HepG2 (cell line): ENCODE measurements around the gene RRAS. TPM values are rescaled to one million over a fixed set of nuclear protein-coding genes. Genes with fewer than 3 reads are reported as not detected.
A peak's percentile ranks its signal among the peaks of the same experiment; 100 is the strongest.

Experiments
- CBX1 ChIP-seq: IDR thresholded peaks from one replicate; pipeline ENCODE4 v1.6.1; 2016; ENCODE audit warnings: antibody characterized with exemption, low read depth
- E2F1 ChIP-seq: sonication (generic); formaldehyde crosslinking; IDR thresholded peaks from 2 replicates; pipeline ENCODE4 v1.5.0; 2020; ENCODE audit warnings: missing genetic modification reagents
- ETV6 ChIP-seq: sonication (generic); formaldehyde crosslinking; conservative IDR thresholded peaks from 2 replicates; pipeline ENCODE4 v1.4.0; 2020; ENCODE audit warnings: missing genetic modification reagents
- HNRNPK ChIP-seq: fragments of 200-400 bp; formaldehyde crosslinking; IDR thresholded peaks from 2 replicates; pipeline ENCODE4 v1.6.1; 2018; ENCODE audit warnings: low read length, low read depth, moderate library complexity, mild to moderate bottlenecking; ENCODE audit not compliant: poor library complexity, severe bottlenecking
- KLF11 ChIP-seq: IDR thresholded peaks from 2 replicates; pipeline ENCODE4 v1.6.1; 2016; ENCODE audit warnings: missing compliant biosample characterization
- NFKBIZ ChIP-seq: IDR thresholded peaks from 2 replicates; pipeline ENCODE4 v1.6.1; 2018; ENCODE audit warnings: missing genetic modification reagents, missing compliant biosample characterization
- NFYB ChIP-seq: sonication (generic); formaldehyde crosslinking; IDR thresholded peaks from 2 replicates; pipeline ENCODE4 v1.4.0; 2020; ENCODE audit warnings: missing genetic modification reagents
- RARG ChIP-seq: sonication (generic); formaldehyde crosslinking; IDR thresholded peaks from 2 replicates; pipeline ENCODE4 v1.4.0; 2020; ENCODE audit warnings: low read depth, mild to moderate bottlenecking, missing genetic modification reagents
- RXRA ChIP-seq: sonication (generic); formaldehyde crosslinking; IDR thresholded peaks from 2 replicates; pipeline ENCODE4 v1.5.1; 2020; ENCODE audit warnings: missing genetic modification reagents
- SP2 ChIP-seq: sonication (generic); formaldehyde crosslinking; IDR thresholded peaks from 2 replicates; pipeline ENCODE4 v1.5.1; 2020; ENCODE audit warnings: mild to moderate bottlenecking, missing genetic modification reagents
- TEAD3 ChIP-seq: optimal IDR thresholded peaks from 2 replicates; pipeline ENCODE3; 2016; ENCODE audit warnings: borderline replicate concordance
- TSC22D2 ChIP-seq: sonication (generic); formaldehyde crosslinking; IDR thresholded peaks from 2 replicates; pipeline ENCODE4 v1.5.1; 2020; ENCODE audit warnings: missing genetic modification reagents, mild to moderate bottlenecking, borderline replicate concordance
- ZKSCAN8 ChIP-seq: IDR thresholded peaks from 2 replicates; pipeline ENCODE4 v1.6.1; 2016; ENCODE audit warnings: borderline replicate concordance, missing genetic modification reagents, missing compliant biosample characterization
- ZNF274 ChIP-seq: sonication (generic); formaldehyde crosslinking; IDR thresholded peaks from 2 replicates; pipeline ENCODE4 v1.5.1; 2020; ENCODE audit warnings: mild to moderate bottlenecking, missing genetic modification reagents
- ZNF546 ChIP-seq: sonication (generic); formaldehyde crosslinking; conservative IDR thresholded peaks from 2 replicates; pipeline ENCODE4 v1.8.1; 2023; ENCODE audit warnings: mild to moderate bottlenecking, missing genetic modification reagents
- ZNF761 ChIP-seq: sonication (generic); formaldehyde crosslinking; conservative IDR thresholded peaks from 2 replicates; pipeline ENCODE4 v1.4.0; 2020; ENCODE audit warnings: mild to moderate bottlenecking, missing genetic modification reagents
- ZNF788 ChIP-seq: sonication (generic); formaldehyde crosslinking; IDR thresholded peaks from 2 replicates; pipeline ENCODE4 v1.5.0; 2020; ENCODE audit warnings: mild to moderate bottlenecking, missing genetic modification reagents, borderline replicate concordance
- ZSCAN29 ChIP-seq: sonication (generic); formaldehyde crosslinking; conservative IDR thresholded peaks from 2 replicates; pipeline ENCODE4 v1.4.0; 2020; ENCODE audit warnings: mild to moderate bottlenecking, missing genetic modification reagents
- polyA plus RNA-seq, 8 experiments: library from polyadenylated mRNA; depleted of rRNA in 3 of 8; stranded (reverse) in 7 of 8; unstranded in 1 of 8; fragments of >200 nt; fragmentation: Illumina TruSeq in 4 of 8; extraction: Trizol in 4 of 8; gene quantifications; 2 replicates each; pipeline versions ENCODE4 v1.2.1 to v1.2.3, GENCODE V29; 2011 to 2016; ENCODE audit warnings: low read depth in 4 of 8, missing spikeins in 1 of 8, mixed read lengths in 1 of 8; ENCODE audit not compliant: insufficient read depth in 1 of 8
- total RNA-seq, 5 experiments: library from RNA; depleted of rRNA; stranded (reverse); fragments of >200 nt; fragmentation: Illumina TruSeq; extraction: Trizol; gene quantifications; 2 replicates each; pipeline ENCODE4 v1.2.3, GENCODE V29; 2016; ENCODE audit warnings: low read depth in 1 of 5
- TF ChIP-seq, protein P1 (sequence below): sonication (generic); formaldehyde crosslinking; IDR thresholded peaks from 2 replicates; pipeline ENCODE4 v1.8.0; 2022; ENCODE audit warnings: mild to moderate bottlenecking, missing genetic modification reagents, moderate library complexity
- TF ChIP-seq, protein P2 (sequence below): sonication (generic); formaldehyde crosslinking; conservative IDR thresholded peaks from 2 replicates; pipeline ENCODE4 v1.4.0; 2020; ENCODE audit warnings: mild to moderate bottlenecking, missing genetic modification reagents, moderate library complexity

The RRAS gene
- total and polyA plus RNA-seq, 2 of the 13 experiments (the other 11 are each of a cell fraction or from before 2014, with no cell fraction given), result 1.5 to 12.0 TPM

- TF ChIP-seq TEAD3 (no peak), ZNF546 (no peak), TSC22D2 (CRISPR knock-in tag) (no peak), RXRA (no peak), CBX1 (no peak), ZNF274 (CRISPR knock-in tag) (no peak), E2F1 (CRISPR knock-in tag) (no peak), SP2 (CRISPR knock-in tag) (peak; percentile 51; the same call in 1 of the 2 replicates), RARG (no peak), NFYB (CRISPR knock-in tag) (peak; percentile 63; the same call in 1 of the 2 replicates), ZKSCAN8 (CRISPR knock-in tag) (no peak), ZNF788 (CRISPR knock-in tag) (no peak), ZSCAN29 (CRISPR knock-in tag) (no peak), HNRNPK (peak; percentile 46), ZNF761 (no peak), NFKBIZ (CRISPR knock-in tag) (no peak), KLF11 (CRISPR knock-in tag) (no peak), ETV6 (CRISPR knock-in tag) (no peak)
- TF ChIP-seq, protein P1, sequence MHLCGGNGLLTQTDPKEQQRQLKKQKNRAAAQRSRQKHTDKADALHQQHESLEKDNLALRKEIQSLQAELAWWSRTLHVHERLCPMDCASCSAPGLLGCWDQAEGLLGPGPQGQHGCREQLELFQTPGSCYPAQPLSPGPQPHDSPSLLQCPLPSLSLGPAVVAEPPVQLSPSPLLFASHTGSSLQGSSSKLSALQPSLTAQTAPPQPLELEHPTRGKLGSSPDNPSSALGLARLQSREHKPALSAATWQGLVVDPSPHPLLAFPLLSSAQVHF, result no peak
- TF ChIP-seq, protein P2, sequence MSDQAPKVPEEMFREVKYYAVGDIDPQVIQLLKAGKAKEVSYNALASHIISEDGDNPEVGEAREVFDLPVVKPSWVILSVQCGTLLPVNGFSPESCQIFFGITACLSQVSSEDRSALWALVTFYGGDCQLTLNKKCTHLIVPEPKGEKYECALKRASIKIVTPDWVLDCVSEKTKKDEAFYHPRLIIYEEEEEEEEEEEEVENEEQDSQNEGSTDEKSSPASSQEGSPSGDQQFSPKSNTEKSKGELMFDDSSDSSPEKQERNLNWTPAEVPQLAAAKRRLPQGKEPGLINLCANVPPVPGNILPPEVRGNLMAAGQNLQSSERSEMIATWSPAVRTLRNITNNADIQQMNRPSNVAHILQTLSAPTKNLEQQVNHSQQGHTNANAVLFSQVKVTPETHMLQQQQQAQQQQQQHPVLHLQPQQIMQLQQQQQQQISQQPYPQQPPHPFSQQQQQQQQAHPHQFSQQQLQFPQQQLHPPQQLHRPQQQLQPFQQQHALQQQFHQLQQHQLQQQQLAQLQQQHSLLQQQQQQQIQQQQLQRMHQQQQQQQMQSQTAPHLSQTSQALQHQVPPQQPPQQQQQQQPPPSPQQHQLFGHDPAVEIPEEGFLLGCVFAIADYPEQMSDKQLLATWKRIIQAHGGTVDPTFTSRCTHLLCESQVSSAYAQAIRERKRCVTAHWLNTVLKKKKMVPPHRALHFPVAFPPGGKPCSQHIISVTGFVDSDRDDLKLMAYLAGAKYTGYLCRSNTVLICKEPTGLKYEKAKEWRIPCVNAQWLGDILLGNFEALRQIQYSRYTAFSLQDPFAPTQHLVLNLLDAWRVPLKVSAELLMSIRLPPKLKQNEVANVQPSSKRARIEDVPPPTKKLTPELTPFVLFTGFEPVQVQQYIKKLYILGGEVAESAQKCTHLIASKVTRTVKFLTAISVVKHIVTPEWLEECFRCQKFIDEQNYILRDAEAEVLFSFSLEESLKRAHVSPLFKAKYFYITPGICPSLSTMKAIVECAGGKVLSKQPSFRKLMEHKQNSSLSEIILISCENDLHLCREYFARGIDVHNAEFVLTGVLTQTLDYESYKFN (CRISPR knock-in tag), result no peak
- TF ChIP-seq, all 625 proteins: peak for 5
These were observed 46.5 kb downstream of the RRAS start (continued) for GRCh38 chr19:49593233-49594113.
